IPS-15b (cell line): ENCODE measurements around the gene SYT8.

ENCODE experiments used
- H3K27me3 ChIP-seq: one replicate; pipeline ENCODE4 v1.6.1; 2013; ENCODE audit warnings: low read length; ENCODE audit not compliant: control insufficient read depth, insufficient read depth
- H3K36me3 ChIP-seq: one replicate; pipeline ENCODE4 v1.6.1; 2013; ENCODE audit warnings: low read length; ENCODE audit not compliant: control insufficient read depth, insufficient read depth
- H3K4me1 ChIP-seq: one replicate; pipeline ENCODE4 v1.6.1; 2013; ENCODE audit warnings: mild to moderate bottlenecking, low read length; ENCODE audit not compliant: control insufficient read depth, insufficient read depth
- H3K4me3 ChIP-seq: one replicate; pipeline ENCODE4 v1.5.1; 2013; ENCODE audit warnings: low read depth, low read length
- H3K9ac ChIP-seq: one replicate; pipeline ENCODE4 v1.6.1; 2013; ENCODE audit warnings: low read depth, mild to moderate bottlenecking, low read length
- H3K9me3 ChIP-seq: one replicate; pipeline ENCODE4 v1.6.1; 2013; ENCODE audit warnings: mild to moderate bottlenecking, low read length; ENCODE audit not compliant: control insufficient read depth, insufficient read depth

The SYT8 gene

DNA sequence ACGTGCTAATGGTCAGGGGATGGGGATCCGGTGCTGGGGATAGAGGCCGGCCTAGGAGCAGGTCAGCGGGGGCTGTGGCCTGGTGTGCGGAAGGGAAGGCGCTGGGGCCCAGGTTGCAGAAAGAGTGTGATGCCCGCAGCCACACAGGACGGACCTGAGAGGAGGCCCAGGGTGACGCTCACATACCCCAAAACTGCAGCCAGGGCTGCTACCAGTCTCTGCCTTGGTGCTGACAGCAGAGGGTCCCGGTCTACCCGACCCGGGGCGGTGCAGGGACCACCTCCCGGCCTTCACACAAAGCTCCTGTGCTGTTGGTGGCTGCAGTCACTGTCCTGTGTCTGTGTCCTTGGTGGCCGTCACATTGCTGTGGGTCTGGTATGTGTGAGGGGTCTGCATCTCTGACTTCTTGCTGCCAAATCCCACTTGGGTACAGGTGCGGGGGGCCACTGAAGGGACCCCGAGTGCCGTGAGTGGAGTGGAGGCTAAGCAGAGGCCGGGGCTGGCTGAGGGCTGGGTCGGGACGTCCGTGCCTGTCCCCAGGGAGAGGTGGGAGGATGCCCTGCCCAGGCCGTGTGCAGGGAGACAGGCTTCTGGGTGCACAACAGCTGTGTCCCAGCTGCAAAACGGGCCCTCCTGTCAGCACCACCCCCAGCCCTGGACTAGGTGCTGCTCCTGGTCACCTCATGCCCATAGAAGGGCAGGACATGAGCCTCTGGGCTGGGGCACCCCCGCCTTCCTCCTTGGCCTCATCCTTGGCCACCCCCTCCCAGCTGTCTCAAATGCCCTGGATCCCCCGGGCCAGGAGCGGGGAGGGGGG, 19.6 kb downstream of the SYT8 start:
- Histone ChIP-seq H3K4me1 (no peaks in the 10 kb centered on the region), H3K36me3 (no peaks in the 10 kb centered on the region), H3K9me3 (no peaks in the 10 kb centered on the region), H3K4me3 (no peak overlapping the region), H3K9ac (no peak overlapping the region), H3K27me3 (no peaks in the 10 kb centered on the region)

- Histone ChIP-seq H3K9ac (no peak overlapping the region), H3K27me3 (no peaks in the 10 kb centered on the region), H3K36me3 (no peaks in the 10 kb centered on the region), H3K4me3 (no peak overlapping the region), H3K4me1 (no peaks in the 10 kb centered on the region), H3K9me3 (no peaks in the 10 kb centered on the region)
Observed at GRCh38 chr11:1854949-1855885, 20.4 kb downstream of the SYT8 start.

- Histone ChIP-seq H3K4me1 (no peaks in the 10 kb centered on the region), H3K27me3 (no peaks in the 10 kb centered on the region), H3K4me3 (no peak overlapping the region), H3K9me3 (no peaks in the 10 kb centered on the region), H3K36me3 (no peaks in the 10 kb centered on the region), H3K9ac (no peak overlapping the region)
Observed at GRCh38 chr11:1855886-1856265, 21.1 kb downstream of the SYT8 start.

DNA sequence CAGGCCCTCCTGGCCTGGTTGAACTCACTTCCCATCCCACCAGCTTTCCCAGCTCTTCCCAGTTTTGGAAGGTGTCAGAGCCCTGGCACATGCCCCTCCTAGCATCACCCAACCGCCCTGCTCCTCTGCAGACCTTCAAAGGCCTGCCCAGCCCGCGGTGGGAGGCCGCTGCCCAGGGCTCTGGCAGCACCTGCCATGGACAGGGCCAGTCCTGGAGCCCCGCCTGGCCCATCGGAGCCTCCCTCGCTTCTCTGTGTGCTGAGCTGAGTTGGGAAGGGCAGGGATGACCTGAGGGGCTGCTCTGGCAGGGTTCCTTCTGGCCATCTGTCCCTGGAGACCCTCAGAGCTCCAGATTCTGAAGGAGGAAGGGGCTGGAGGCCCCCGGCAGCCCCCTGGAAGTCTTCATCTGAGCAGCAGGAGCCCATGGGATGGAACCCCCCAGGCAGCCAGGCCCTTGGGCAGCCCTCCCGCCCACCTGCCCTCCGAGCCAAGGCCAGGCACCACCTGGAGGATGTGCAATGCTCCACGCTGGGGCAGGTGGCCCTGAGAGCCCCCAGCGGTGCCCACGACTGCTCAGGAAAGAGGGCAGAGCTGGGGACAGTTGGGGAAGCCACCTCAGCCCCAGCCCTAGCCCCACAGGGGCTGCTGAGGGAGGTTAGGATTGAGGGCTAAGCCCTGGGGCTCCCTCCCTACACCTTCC, 21.7 kb downstream of the SYT8 start:
- Histone ChIP-seq H3K4me3 (no peak overlapping the region), H3K9ac (no peak overlapping the region), H3K4me1 (no peaks in the 10 kb centered on the region), H3K27me3 (no peaks in the 10 kb centered on the region), H3K36me3 (no peaks in the 10 kb centered on the region), H3K9me3 (no peaks in the 10 kb centered on the region)

- Histone ChIP-seq H3K9ac (no peak overlapping the region), H3K9me3 (no peaks in the 10 kb centered on the region), H3K4me1 (no peaks in the 10 kb centered on the region), H3K4me3 (no peak overlapping the region), H3K36me3 (no peaks in the 10 kb centered on the region), H3K27me3 (no peaks in the 10 kb centered on the region)
Observed at GRCh38 chr11:1857064-1857463, 22.3 kb downstream of the SYT8 start.

DNA sequence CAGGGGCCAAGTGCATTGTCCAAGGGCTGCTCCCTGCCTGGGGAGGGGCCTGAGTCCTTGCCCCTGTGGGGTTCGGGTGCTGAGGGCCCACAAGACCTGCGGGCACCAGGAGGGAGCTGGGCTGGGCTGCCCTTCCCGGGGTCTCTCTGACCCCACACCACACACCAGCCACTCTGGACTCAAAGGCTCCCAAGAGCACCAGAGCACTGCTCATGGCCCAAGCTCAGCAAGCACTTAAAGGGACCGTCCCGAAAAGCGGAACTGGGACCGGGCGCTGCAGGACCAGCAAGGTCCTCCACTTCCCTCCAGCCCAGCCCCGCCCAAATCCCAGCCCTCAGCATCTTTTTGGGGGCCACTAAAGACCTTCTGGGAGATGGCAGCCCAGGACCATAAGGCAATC, 23.4 kb downstream of the SYT8 start:
- no peaks in the 10 kb centered on the region for H3K9me3 ChIP-seq

GRCh38 chr11:1858576-1858975, 23.8 kb downstream of the SYT8 start:
- H3K9me3 ChIP-seq: no peaks in the 10 kb centered on the region
- H3K27me3 ChIP-seq: no peaks in the 10 kb centered on the region
- H3K36me3 ChIP-seq: no peaks in the 10 kb centered on the region
- no peak overlapping the region for H3K9ac ChIP-seq
- no peak overlapping the region for H3K4me3 ChIP-seq
- no peaks in the 10 kb centered on the region for H3K4me1 ChIP-seq

More for the DNA sequence above, 23.4 kb downstream of the SYT8 start:
- Histone ChIP-seq H3K9ac (no peak overlapping the region), H3K36me3 (no peaks in the 10 kb centered on the region), H3K4me1 (no peaks in the 10 kb centered on the region), H3K4me3 (no peak overlapping the region), H3K27me3 (no peaks in the 10 kb centered on the region)

- H3K4me1 ChIP-seq: no peaks in the 10 kb centered on the region
- no peaks in the 10 kb centered on the region for H3K36me3 ChIP-seq
- H3K9ac ChIP-seq: no peak overlapping the region
- H3K4me3 ChIP-seq: no peak overlapping the region
- H3K9me3 ChIP-seq: no peaks in the 10 kb centered on the region
- H3K27me3 ChIP-seq: no peaks in the 10 kb centered on the region
Observed at GRCh38 chr11:1859004-1859403, 24.2 kb downstream of the SYT8 start.

DNA sequence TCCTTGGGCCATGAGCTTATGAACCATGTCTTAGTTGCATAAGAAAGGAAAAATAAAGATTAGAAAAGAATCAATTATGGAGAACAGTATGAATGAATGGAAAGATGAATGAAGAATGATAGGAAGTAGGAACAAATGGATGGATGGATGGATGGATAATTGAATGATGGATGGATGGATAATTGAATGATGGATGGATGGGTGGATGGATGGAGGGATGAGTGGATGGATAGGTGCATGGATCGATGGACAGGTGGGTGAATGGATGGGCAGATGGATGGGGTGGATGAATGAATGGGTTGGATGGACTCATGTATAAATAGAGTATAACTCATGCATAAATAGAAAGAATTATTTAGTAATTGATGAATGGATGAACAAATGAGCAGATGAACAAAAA, 25.3 kb downstream of the SYT8 start:
- Histone ChIP-seq H3K27me3 (no peaks in the 10 kb centered on the region), H3K9me3 (no peaks in the 10 kb centered on the region), H3K4me1 (no peaks in the 10 kb centered on the region), H3K4me3 (no peak overlapping the region), H3K36me3 (no peaks in the 10 kb centered on the region), H3K9ac (no peak overlapping the region)

GRCh38 chr11:1861435-1862411, 26.9 kb downstream of the SYT8 start:
- Histone ChIP-seq H3K4me3 (no peak overlapping the region), H3K27me3 (no peaks in the 10 kb centered on the region), H3K4me1 (no peaks in the 10 kb centered on the region), H3K9me3 (no peaks in the 10 kb centered on the region), H3K9ac (no peak overlapping the region), H3K36me3 (no peaks in the 10 kb centered on the region)
